ENCODE data around the gene SUFU.

Gene SUFU

GRCh38 chr10:102511583-102512274 is 8.0 kb downstream of the SUFU start:
- Histone ChIP-seq H3K27ac (replicated peaks; ENCODE audit: low read length) (no peak overlapping the region), H3K23ac (ENCODE audit: low read depth, low read length, poor library complexity) (no peak overlapping the region), H3K4ac (ENCODE audit: low read length) (no peak overlapping the region), H2BK12ac (ENCODE audit: low read length) (no peak overlapping the region), H3K4me2 (ENCODE audit: insufficient read depth, low read length, poor library complexity, severe bottlenecking) (no peak overlapping the region), H3K14ac (ENCODE audit: low read length) (no peak overlapping the region), H3K79me1 (ENCODE audit: low read depth, low read length) (no peaks in the 10 kb centered on the region), H2BK5ac (ENCODE audit: low read length) (no peak overlapping the region), H2AK5ac (ENCODE audit: low read depth, low read length) (no peak overlapping the region), H3K9ac (ENCODE audit: low read depth, low read length, poor library complexity) (no peak overlapping the region), H3K4me3 (ENCODE audit: low read length in 2 of 2) (no peak overlapping the region), H2BK15ac (ENCODE audit: low read length) (no peak overlapping the region), H3K27me3 (ENCODE audit: control insufficient read depth in 3 of 3, insufficient read depth in 3 of 3, low read depth in 1 of 3, low read length in 3 of 3) (no peaks in the 10 kb centered on the region), H3K9me3 (replicated peaks in 1 of 2; ENCODE audit: control insufficient read depth in 2 of 2, insufficient read depth in 1 of 2, low read depth in 1 of 2, low read length in 2 of 2) (peaks cover 0 to 1% of the 10 kb centered on the region in 2 donors), H4K8ac (ENCODE audit: low read depth, low read length) (no peak overlapping the region), H3K4me1 (ENCODE audit: control insufficient read depth in 2 of 2, insufficient read depth in 1 of 2, low read depth in 1 of 2, low read length in 2 of 2) (peaks cover 0 to 3% of the 10 kb centered on the region in 2 donors), H2BK120ac (ENCODE audit: low read depth, low read length) (no peak overlapping the region), H4K91ac (ENCODE audit: low read depth, low read length, poor library complexity) (no peak overlapping the region), H3K36me3 (replicated peaks in 1 of 2; ENCODE audit: control insufficient read depth in 2 of 2, insufficient read depth in 2 of 2, low read length in 2 of 2) (peaks cover 28 to 73% of the 10 kb centered on the region in 2 donors), H3K18ac (ENCODE audit: low read length) (no peak overlapping the region), H2AFZ (ENCODE audit: low read length) (no peak overlapping the region)
- WGBS, 2 donors (ENCODE audit: extremely low coverage in 2 of 2, insufficient read length in 2 of 2, insufficient replicate concordance in 1 of 2): no CpG with 5 or more reads among the region's 6 CpGs
- DNase-seq (ENCODE audit: low spot score): no peak

- H3K27me3 ChIP-seq (ENCODE audit: control insufficient read depth in 3 of 3, insufficient read depth in 3 of 3, low read depth in 1 of 3, low read length in 3 of 3): no peaks in the 10 kb centered on the region
- no peak overlapping the region for H4K8ac ChIP-seq (ENCODE audit: low read depth, low read length)
- H3K4me1 ChIP-seq (ENCODE audit: control insufficient read depth in 2 of 2, insufficient read depth in 1 of 2, low read depth in 1 of 2, low read length in 2 of 2): peaks cover 0 to 3% of the 10 kb centered on the region in 2 donors
- DNase-seq (ENCODE audit: low spot score): no peak
- H2AK5ac ChIP-seq (ENCODE audit: low read depth, low read length): no peak overlapping the region
- H3K9ac ChIP-seq (ENCODE audit: low read depth, low read length, poor library complexity): no peak overlapping the region
- no peak overlapping the region for H3K4me3 ChIP-seq (ENCODE audit: low read length in 2 of 2)
- peaks cover 0 to 1% of the 10 kb centered on the region in 2 donors for H3K9me3 ChIP-seq (replicated peaks in 1 of 2; ENCODE audit: control insufficient read depth in 2 of 2, insufficient read depth in 1 of 2, low read depth in 1 of 2, low read length in 2 of 2)
- H4K91ac ChIP-seq (ENCODE audit: low read depth, low read length, poor library complexity): no peak overlapping the region
- no peak overlapping the region for H2BK12ac ChIP-seq (ENCODE audit: low read length)
- no peak overlapping the region for H2BK15ac ChIP-seq (ENCODE audit: low read length)
- H3K14ac ChIP-seq (ENCODE audit: low read length): no peak overlapping the region
- H3K23ac ChIP-seq (ENCODE audit: low read depth, low read length, poor library complexity): no peak overlapping the region
- H2BK5ac ChIP-seq (ENCODE audit: low read length): no peak overlapping the region
- no CpG with 5 or more reads among the region's 12 CpGs for WGBS, 2 donors (ENCODE audit: extremely low coverage in 2 of 2, insufficient read length in 2 of 2, insufficient replicate concordance in 1 of 2)
- no peak overlapping the region for H2AFZ ChIP-seq (ENCODE audit: low read length)
- no peaks in the 10 kb centered on the region for H3K79me1 ChIP-seq (ENCODE audit: low read depth, low read length)
- no peak overlapping the region for H3K27ac ChIP-seq (replicated peaks; ENCODE audit: low read length)
- no peak overlapping the region for H3K4ac ChIP-seq (ENCODE audit: low read length)
- H3K36me3 ChIP-seq (replicated peaks in 1 of 2; ENCODE audit: control insufficient read depth in 2 of 2, insufficient read depth in 2 of 2, low read length in 2 of 2): peaks cover 27 to 61% of the 10 kb centered on the region in 2 donors
- no peak overlapping the region for H3K4me2 ChIP-seq (ENCODE audit: insufficient read depth, low read length, poor library complexity, severe bottlenecking)
- no peak overlapping the region for H2BK120ac ChIP-seq (ENCODE audit: low read depth, low read length)
- H3K18ac ChIP-seq (ENCODE audit: low read length): no peak overlapping the region
Observed at GRCh38 chr10:102514487-102515311, 10.9 kb downstream of the SUFU start.

GRCh38 chr10:102515724-102516123 is 12.0 kb downstream of the SUFU start:
- no peaks in the 10 kb centered on the region for H3K79me1 ChIP-seq (ENCODE audit: low read depth, low read length)
- no peak overlapping the region for H3K4me3 ChIP-seq (ENCODE audit: low read length in 2 of 2)
- no peak for DNase-seq (ENCODE audit: low spot score)
- H3K4me1 ChIP-seq (ENCODE audit: control insufficient read depth in 2 of 2, insufficient read depth in 1 of 2, low read depth in 1 of 2, low read length in 2 of 2): peaks cover 0 to 3% of the 10 kb centered on the region in 2 donors
- H3K23ac ChIP-seq (ENCODE audit: low read depth, low read length, poor library complexity): no peak overlapping the region
- H3K27me3 ChIP-seq (ENCODE audit: control insufficient read depth in 3 of 3, insufficient read depth in 3 of 3, low read depth in 1 of 3, low read length in 3 of 3): no peaks in the 10 kb centered on the region
- no peak overlapping the region for H3K4me2 ChIP-seq (ENCODE audit: insufficient read depth, low read length, poor library complexity, severe bottlenecking)
- no peak overlapping the region for H2BK5ac ChIP-seq (ENCODE audit: low read length)
- H3K4ac ChIP-seq (ENCODE audit: low read length): no peak overlapping the region
- no peak overlapping the region for H3K9ac ChIP-seq (ENCODE audit: low read depth, low read length, poor library complexity)
- H3K9me3 ChIP-seq (replicated peaks in 1 of 2; ENCODE audit: control insufficient read depth in 2 of 2, insufficient read depth in 1 of 2, low read depth in 1 of 2, low read length in 2 of 2): peaks cover 0 to 1% of the 10 kb centered on the region in 2 donors
- H4K91ac ChIP-seq (ENCODE audit: low read depth, low read length, poor library complexity): no peak overlapping the region
- no peak overlapping the region for H3K18ac ChIP-seq (ENCODE audit: low read length)
- H3K36me3 ChIP-seq (replicated peaks in 1 of 2; ENCODE audit: control insufficient read depth in 2 of 2, insufficient read depth in 2 of 2, low read length in 2 of 2): peaks cover 24 to 54% of the 10 kb centered on the region in 2 donors
- H2AK5ac ChIP-seq (ENCODE audit: low read depth, low read length): no peak overlapping the region
- H4K8ac ChIP-seq (ENCODE audit: low read depth, low read length): no peak overlapping the region
- no peak overlapping the region for H2BK120ac ChIP-seq (ENCODE audit: low read depth, low read length)
- no peak overlapping the region for H3K27ac ChIP-seq (replicated peaks; ENCODE audit: low read length)
- no peak overlapping the region for H2BK15ac ChIP-seq (ENCODE audit: low read length)
- H2AFZ ChIP-seq (ENCODE audit: low read length): no peak overlapping the region
- H2BK12ac ChIP-seq (ENCODE audit: low read length): no peak overlapping the region
- no peak overlapping the region for H3K14ac ChIP-seq (ENCODE audit: low read length)
- no CpG with 5 or more reads among the region's 3 CpGs for WGBS, 2 donors (ENCODE audit: extremely low coverage in 2 of 2, insufficient read length in 2 of 2, insufficient replicate concordance in 1 of 2)

DNA sequence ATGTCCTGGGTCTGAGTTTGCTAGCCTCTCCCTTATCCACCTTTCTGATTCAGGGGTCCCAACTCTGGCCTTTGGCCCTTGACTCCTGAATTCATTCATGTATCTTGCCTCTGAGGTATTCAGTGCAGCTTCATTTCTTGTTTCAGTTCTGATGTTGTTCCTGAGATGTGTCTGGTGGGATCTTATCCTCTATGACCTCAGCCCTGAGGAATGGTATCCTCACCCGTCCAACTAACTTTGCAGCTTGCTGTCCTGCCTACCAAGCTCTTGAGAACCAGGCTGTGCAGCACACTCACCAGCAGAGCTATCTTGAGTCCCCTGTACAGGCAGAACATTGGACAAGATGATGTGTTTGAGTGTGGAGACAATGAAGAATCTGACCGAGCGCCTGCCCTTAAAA is 13.8 kb downstream of the SUFU start:
- WGBS, 2 donors (ENCODE audit: extremely low coverage in 2 of 2, insufficient read length in 2 of 2, insufficient replicate concordance in 1 of 2): no CpG with 5 or more reads among the region's 3 CpGs
- Histone ChIP-seq H3K18ac (ENCODE audit: low read length) (no peak overlapping the region), H3K27ac (replicated peaks; ENCODE audit: low read length) (no peak overlapping the region), H2BK120ac (ENCODE audit: low read depth, low read length) (no peak overlapping the region), H3K27me3 (ENCODE audit: control insufficient read depth in 3 of 3, insufficient read depth in 3 of 3, low read depth in 1 of 3, low read length in 3 of 3) (no peaks in the 10 kb centered on the region), H4K91ac (ENCODE audit: low read depth, low read length, poor library complexity) (no peak overlapping the region), H2BK5ac (ENCODE audit: low read length) (no peak overlapping the region), H3K36me3 (replicated peaks in 1 of 2; ENCODE audit: control insufficient read depth in 2 of 2, insufficient read depth in 2 of 2, low read length in 2 of 2) (peaks cover 18 to 46% of the 10 kb centered on the region in 2 donors), H2AK5ac (ENCODE audit: low read depth, low read length) (no peak overlapping the region), H3K79me1 (ENCODE audit: low read depth, low read length) (peaks cover 3% of the 10 kb centered on the region), H2BK15ac (ENCODE audit: low read length) (no peak overlapping the region), H2BK12ac (ENCODE audit: low read length) (no peak overlapping the region), H3K4me3 (ENCODE audit: low read length in 2 of 2) (no peak overlapping the region), H3K14ac (ENCODE audit: low read length) (peak overlapping the region; percentile 4), H3K4me1 (ENCODE audit: control insufficient read depth in 2 of 2, insufficient read depth in 1 of 2, low read depth in 1 of 2, low read length in 2 of 2) (peaks cover 0 to 3% of the 10 kb centered on the region in 2 donors), H3K23ac (ENCODE audit: low read depth, low read length, poor library complexity) (no peak overlapping the region), H3K9ac (ENCODE audit: low read depth, low read length, poor library complexity) (no peak overlapping the region), H3K4me2 (ENCODE audit: insufficient read depth, low read length, poor library complexity, severe bottlenecking) (no peak overlapping the region), H2AFZ (ENCODE audit: low read length) (no peak overlapping the region), H3K9me3 (replicated peaks in 1 of 2; ENCODE audit: control insufficient read depth in 2 of 2, insufficient read depth in 1 of 2, low read depth in 1 of 2, low read length in 2 of 2) (peaks cover 0 to 1% of the 10 kb centered on the region in 2 donors), H3K4ac (ENCODE audit: low read length) (no peak overlapping the region), H4K8ac (ENCODE audit: low read depth, low read length) (no peak overlapping the region)
- DNase-seq (ENCODE audit: low spot score): no peak
